Esophagus squamous epithelium (tissue), 4 donors: Measurements from ENCODE around the gene B3GALT6.

Experiments used
- POLR2A ChIP-seq, 4 donors: fragments of 450-650 bp; IDR thresholded peaks; one replicate each; pipeline ENCODE4 v1.6.1; 2017; ENCODE audit warnings: antibody characterized with exemption in 4 of 4, mild to moderate bottlenecking in 4 of 4, moderate library complexity in 3 of 4
- TF ChIP-seq, protein P1 (sequence below), 6 experiments: fragments of 450-650 bp in 4 of 6; fragments of 200-600 bp in 2 of 6; sonication (generic) in 2 of 6; IDR thresholded peaks; one replicate each; pipeline ENCODE4 v1.5.1; 2016 to 2019; ENCODE audit warnings: antibody characterized with exemption in 6 of 6, mild to moderate bottlenecking in 4 of 6, moderate library complexity in 4 of 6

DNA sequence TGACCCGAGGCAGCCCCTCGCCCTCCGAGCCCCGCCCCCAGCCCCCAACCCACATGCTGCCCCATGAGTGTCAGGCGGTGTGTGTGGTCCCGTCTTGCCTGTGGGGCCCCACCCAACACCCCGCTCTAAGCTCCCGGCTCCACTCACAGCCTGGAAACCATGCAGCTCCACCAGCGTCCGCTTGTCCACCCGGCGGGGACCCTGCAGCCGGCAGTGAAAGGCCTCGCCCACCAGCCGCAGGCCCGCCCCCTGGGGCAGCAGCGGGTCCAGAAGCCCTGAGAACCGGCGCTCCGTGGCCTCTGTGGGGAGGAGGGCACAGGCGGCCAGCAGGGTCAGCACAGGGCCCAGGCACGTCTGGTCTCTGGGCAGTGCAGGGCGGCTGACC lies 11.8 kb downstream of the B3GALT6 start:
- TF ChIP-seq, protein P1, sequence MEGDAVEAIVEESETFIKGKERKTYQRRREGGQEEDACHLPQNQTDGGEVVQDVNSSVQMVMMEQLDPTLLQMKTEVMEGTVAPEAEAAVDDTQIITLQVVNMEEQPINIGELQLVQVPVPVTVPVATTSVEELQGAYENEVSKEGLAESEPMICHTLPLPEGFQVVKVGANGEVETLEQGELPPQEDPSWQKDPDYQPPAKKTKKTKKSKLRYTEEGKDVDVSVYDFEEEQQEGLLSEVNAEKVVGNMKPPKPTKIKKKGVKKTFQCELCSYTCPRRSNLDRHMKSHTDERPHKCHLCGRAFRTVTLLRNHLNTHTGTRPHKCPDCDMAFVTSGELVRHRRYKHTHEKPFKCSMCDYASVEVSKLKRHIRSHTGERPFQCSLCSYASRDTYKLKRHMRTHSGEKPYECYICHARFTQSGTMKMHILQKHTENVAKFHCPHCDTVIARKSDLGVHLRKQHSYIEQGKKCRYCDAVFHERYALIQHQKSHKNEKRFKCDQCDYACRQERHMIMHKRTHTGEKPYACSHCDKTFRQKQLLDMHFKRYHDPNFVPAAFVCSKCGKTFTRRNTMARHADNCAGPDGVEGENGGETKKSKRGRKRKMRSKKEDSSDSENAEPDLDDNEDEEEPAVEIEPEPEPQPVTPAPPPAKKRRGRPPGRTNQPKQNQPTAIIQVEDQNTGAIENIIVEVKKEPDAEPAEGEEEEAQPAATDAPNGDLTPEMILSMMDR (IDR thresholded peaks at IDR 0.05): no peak
- TF ChIP-seq POLR2A (IDR thresholded peaks at IDR 0.05): no peak
